Stimulated activated naive B cell treated with anti-CD40 and anti-IgM and Interleukin-4, amounts not matched to agents 10 μg/mL and 1 μg/mL and 100 μg/mL, for 72 hours (primary cell): Measurements from ENCODE around the gene ZBED6.
"Not testable (repeated sequence)": the region's sequence is repeated elsewhere in the genome, so short reads cannot be mapped to it uniquely, and the experiment has no call there.

ENCODE experiments used
- ATAC-seq, 2 donors: fragments of 150-1000 bp; cut with Tn5 transposase; replicated peaks; 2 replicates each; pipeline ENCODE4 v1.10.0; 2021; ENCODE audit warnings: moderate library complexity in 1 of 2
- DNase-seq: peaks from one replicate; pipeline ENCODE4 v3.0.0; 2021
- H3K27ac Mint-ChIP-seq: one replicate; pipeline ENCODE4 v1.8.0; 2022; ENCODE audit warnings: mild to moderate bottlenecking, mixed read lengths
- H3K27me3 Mint-ChIP-seq, 2 donors: one replicate each; pipeline ENCODE4 v1.8.0; 2022; ENCODE audit warnings: mixed read lengths in 2 of 2
- H3K36me3 Mint-ChIP-seq, 2 donors: one replicate each; pipeline ENCODE4 v1.8.0; 2022; ENCODE audit warnings: mixed read lengths in 2 of 2, mild to moderate bottlenecking in 1 of 2
- H3K4me1 Mint-ChIP-seq, 2 donors: one replicate each; pipeline ENCODE4 v1.8.0; 2022; ENCODE audit warnings: mixed read lengths in 2 of 2, mild to moderate bottlenecking in 1 of 2
- H3K4me3 Mint-ChIP-seq, 2 donors: one replicate each; pipeline ENCODE4 v1.8.0; 2022; ENCODE audit warnings: mild to moderate bottlenecking in 2 of 2, mixed read lengths in 2 of 2, moderate library complexity in 1 of 2
- H3K9me3 Mint-ChIP-seq, 2 donors: one replicate each; pipeline ENCODE4 v1.8.0; 2022; ENCODE audit warnings: mixed read lengths in 2 of 2, mild to moderate bottlenecking in 1 of 2

Gene ZBED6

GRCh38 chr1:203768256-203768655 is 27.2 kb upstream of the ZBED6 start:
- Mint-ChIP-seq H3K9me3 (no peaks in the 10 kb centered on the region), H3K27ac (no peak overlapping the region), H3K36me3 (peaks cover 0 to 9% of the 10 kb centered on the region in 2 donors), H3K4me3 (no peak overlapping the region), H3K4me1 (peaks cover 22 to 23% of the 10 kb centered on the region in 2 donors), H3K27me3 (peaks cover 0 to 10% of the 10 kb centered on the region in 2 donors)
- ATAC-seq (no peak), DNase-seq (no peak)

GRCh38 chr1:203769505-203770343 is 25.7 kb upstream of the ZBED6 start:
- DNase-seq = no peak
- Mint-ChIP-seq H3K27me3 (peaks cover 0 to 10% of the 10 kb centered on the region in 2 donors), H3K4me3 (no peak overlapping the region), H3K4me1 (peaks cover 10 to 16% of the 10 kb centered on the region in 2 donors), H3K9me3 (no peaks in the 10 kb centered on the region), H3K36me3 (peaks cover 2 to 12% of the 10 kb centered on the region in 2 donors), H3K27ac (no peak overlapping the region)
- ATAC-seq = no peak

- no peak overlapping the region for H3K27ac Mint-ChIP-seq
- H3K36me3 Mint-ChIP-seq = peaks cover 2 to 12% of the 10 kb centered on the region in 2 donors
- H3K4me1 Mint-ChIP-seq = peaks cover 16 to 17% of the 10 kb centered on the region in 2 donors
- H3K4me3 Mint-ChIP-seq = no peak overlapping the region
- peaks cover 0 to 10% of the 10 kb centered on the region in 2 donors for H3K27me3 Mint-ChIP-seq
- H3K9me3 Mint-ChIP-seq = no peaks in the 10 kb centered on the region
- DNase-seq = no peak
- no peak for ATAC-seq
Observed at GRCh38 chr1:203771901-203772301, 23.5 kb upstream of the ZBED6 start.

- no peak overlapping the region for H3K4me3 Mint-ChIP-seq
- H3K27ac Mint-ChIP-seq = no peak overlapping the region
- DNase-seq (no peak), ATAC-seq (no peak)
- no peaks in the 10 kb centered on the region for H3K9me3 Mint-ChIP-seq
- H3K36me3 Mint-ChIP-seq = peaks cover 2 to 12% of the 10 kb centered on the region in 2 donors
- peaks cover 0 to 10% of the 10 kb centered on the region in 2 donors for H3K27me3 Mint-ChIP-seq
- peaks cover 16 to 17% of the 10 kb centered on the region in 2 donors for H3K4me1 Mint-ChIP-seq
Observed at GRCh38 chr1:203772836-203773235, 22.6 kb upstream of the ZBED6 start.

GRCh38 chr1:203776636-203777035 is 18.8 kb upstream of the ZBED6 start:
- H3K4me3 Mint-ChIP-seq = no peak overlapping the region
- H3K9me3 Mint-ChIP-seq = no peaks in the 10 kb centered on the region
- no peaks in the 10 kb centered on the region for H3K27me3 Mint-ChIP-seq
- ATAC-seq (no peak), DNase-seq (no peak)
- H3K4me1 Mint-ChIP-seq = peaks cover 6 to 8% of the 10 kb centered on the region in 2 donors
- H3K36me3 Mint-ChIP-seq = peaks cover 2 to 3% of the 10 kb centered on the region in 2 donors
- no peak overlapping the region for H3K27ac Mint-ChIP-seq

- Mint-ChIP-seq H3K4me3 (no peak overlapping the region), H3K36me3 (peaks cover 2 to 3% of the 10 kb centered on the region in 2 donors), H3K9me3 (no peaks in the 10 kb centered on the region), H3K27ac (no peak overlapping the region), H3K27me3 (no peaks in the 10 kb centered on the region), H3K4me1 (peaks cover 6 to 8% of the 10 kb centered on the region in 2 donors)
- DNase-seq (no peak), ATAC-seq (no peak)
Observed at GRCh38 chr1:203777596-203777995, 17.8 kb upstream of the ZBED6 start.

GRCh38 chr1:203778146-203778545 is 17.3 kb upstream of the ZBED6 start:
- Mint-ChIP-seq H3K36me3 (peaks cover 2 to 3% of the 10 kb centered on the region in 2 donors), H3K27ac (no peak overlapping the region), H3K27me3 (no peaks in the 10 kb centered on the region), H3K4me1 (peaks cover 6 to 8% of the 10 kb centered on the region in 2 donors), H3K4me3 (no peak overlapping the region), H3K9me3 (no peaks in the 10 kb centered on the region)
- DNase-seq (no peak), ATAC-seq (no peak)

- Mint-ChIP-seq H3K27ac (no peak overlapping the region), H3K4me3 (no peak overlapping the region), H3K4me1 (peaks cover 6 to 8% of the 10 kb centered on the region in 2 donors), H3K36me3 (peaks cover under 1 to 1% of the 10 kb centered on the region in 2 donors), H3K9me3 (no peaks in the 10 kb centered on the region), H3K27me3 (no peaks in the 10 kb centered on the region)
- no peak for ATAC-seq
- no peak for DNase-seq
Observed at GRCh38 chr1:203778789-203779188, 16.6 kb upstream of the ZBED6 start.

- H3K36me3 Mint-ChIP-seq = peaks cover 0 to 2% of the 10 kb centered on the region in 2 donors
Observed at GRCh38 chr1:203781962-203782361, 13.5 kb upstream of the ZBED6 start.

GRCh38 chr1:203789966-203790365 is 5.5 kb upstream of the ZBED6 start:
- Mint-ChIP-seq H3K4me1 (peaks cover 1 to 4% of the 10 kb centered on the region in 2 donors), H3K9me3 (peaks cover 0 to 2% of the 10 kb centered on the region in 2 donors), H3K4me3 (no peak overlapping the region), H3K27me3 (no peaks in the 10 kb centered on the region), H3K36me3 (peaks cover 0 to 2% of the 10 kb centered on the region in 2 donors), H3K27ac (no peak overlapping the region)
- no peak for DNase-seq
- peak; percentile 60 to 73 for ATAC-seq

More at GRCh38 chr1:203781962-203782361, 13.5 kb upstream of the ZBED6 start:
- Mint-ChIP-seq H3K27me3 (no peaks in the 10 kb centered on the region), H3K4me1 (no peaks in the 10 kb centered on the region), H3K27ac (no peak overlapping the region), H3K9me3 (peaks cover 0 to 2% of the 10 kb centered on the region in 2 donors), H3K4me3 (no peak overlapping the region)
- no peak for DNase-seq
- ATAC-seq = no peak

- no peak for ATAC-seq
- Mint-ChIP-seq H3K27me3 (no peaks in the 10 kb centered on the region), H3K4me1 (peaks cover 4 to 7% of the 10 kb centered on the region in 2 donors), H3K9me3 (no peaks in the 10 kb centered on the region), H3K36me3 (peaks cover 4 to 6% of the 10 kb centered on the region in 2 donors), H3K4me3 (no peak overlapping the region), H3K27ac (no peak overlapping the region)
- DNase-seq = no peak
Observed at GRCh38 chr1:203791498-203791897, 3.9 kb upstream of the ZBED6 start.

- DNase-seq (no peak), ATAC-seq (no peak)
- Mint-ChIP-seq H3K4me3 (no peak overlapping the region), H3K27me3 (no peaks in the 10 kb centered on the region), H3K27ac (no peak overlapping the region), H3K9me3 (no peaks in the 10 kb centered on the region), H3K4me1 (peaks cover 9 to 14% of the 10 kb centered on the region in 2 donors), H3K36me3 (peaks cover 11 to 13% of the 10 kb centered on the region in 2 donors)
Observed at GRCh38 chr1:203792486-203792885, 2.9 kb upstream of the ZBED6 start.

GRCh38 chr1:203793561-203793960 is 1.9 kb upstream of the ZBED6 start:
- H3K27ac Mint-ChIP-seq, H3K27me3 Mint-ChIP-seq, H3K4me3 Mint-ChIP-seq, H3K9me3 Mint-ChIP-seq, ATAC-seq, DNase-seq: not testable (repeated sequence)
- Mint-ChIP-seq H3K36me3 (peaks cover 18 to 23% of the 10 kb centered on the region in 2 donors), H3K4me1 (peaks cover 15 to 21% of the 10 kb centered on the region in 2 donors)

- Mint-ChIP-seq H3K4me1 (peaks cover 15 to 30% of the 10 kb centered on the region in 2 donors), H3K27ac (peak overlapping the region; percentile 99), H3K27me3 (no peaks in the 10 kb centered on the region), H3K9me3 (no peaks in the 10 kb centered on the region), H3K4me3 (peak overlapping the region; percentile 95 to 97), H3K36me3 (peaks cover 18 to 23% of the 10 kb centered on the region in 2 donors)
- ATAC-seq (no peak), DNase-seq (no peak)
Observed at GRCh38 chr1:203794764-203795440, 521 bp upstream of the ZBED6 start.
